BE2C (cell line): ENCODE data around the gene MAP3K6.
A peak's percentile ranks its signal among the peaks of the same experiment; 100 is the strongest.

Experiments used
- DNase-seq: peaks from one replicate; pipeline ENCODE4 v3.0.0-alpha.2; 2020
- H3K27me3 ChIP-seq: fragments of 250-450 bp; sonication (Bioruptor Pico); 2 replicates; pipeline ENCODE4 v1.5.1; 2020; ENCODE audit warnings: mild to moderate bottlenecking
- H3K36me3 ChIP-seq: fragments of 250-450 bp; sonication (Bioruptor Pico); 2 replicates; pipeline ENCODE4 v1.5.1; 2020; ENCODE audit warnings: mild to moderate bottlenecking
- H3K4me1 ChIP-seq: fragments of 250-450 bp; sonication (Bioruptor Pico); 2 replicates; pipeline ENCODE4 v1.5.1; 2020
- H3K4me3 ChIP-seq: 2 replicates; pipeline ENCODE4 v1.5.1; 2011; ENCODE audit warnings: low read depth, low read length
- H3K9me3 ChIP-seq: fragments of 250-450 bp; sonication (Bioruptor Pico); 2 replicates; pipeline ENCODE4 v1.5.1; 2020
- CTCF ChIP-seq: IDR thresholded peaks from 2 replicates; pipeline ENCODE4 v1.5.1; 2012; ENCODE audit warnings: mild to moderate bottlenecking, low read depth, low read length

Gene MAP3K6

GRCh38 chr1:27403065-27403726 is 36.4 kb upstream of the MAP3K6 start:
- Histone ChIP-seq H3K4me1 (no peaks in the 10 kb centered on the region), H3K27me3 (no peaks in the 10 kb centered on the region), H3K4me3 (no peak overlapping the region), H3K9me3 (no peaks in the 10 kb centered on the region), H3K36me3 (no peaks in the 10 kb centered on the region)
- peak; percentile 16; the same call in 1 of the 2 replicates for TF ChIP-seq CTCF
- peak; percentile 26 for DNase-seq

GRCh38 chr1:27402349-27402754 is 35.6 kb upstream of the MAP3K6 start:
- peak; percentile 20 for TF ChIP-seq CTCF
- no peak for DNase-seq
- Histone ChIP-seq H3K4me3 (no peak overlapping the region), H3K27me3 (no peaks in the 10 kb centered on the region), H3K36me3 (no peaks in the 10 kb centered on the region), H3K9me3 (no peaks in the 10 kb centered on the region), H3K4me1 (no peaks in the 10 kb centered on the region)

GRCh38 chr1:27400963-27401341 is 34.2 kb upstream of the MAP3K6 start:
- H3K9me3 ChIP-seq, result no peaks in the 10 kb centered on the region
- no peaks in the 10 kb centered on the region for H3K27me3 ChIP-seq
- no peak for DNase-seq
- TF ChIP-seq CTCF, result no peak
- no peaks in the 10 kb centered on the region for H3K36me3 ChIP-seq
- H3K4me1 ChIP-seq, result no peaks in the 10 kb centered on the region
- no peak overlapping the region for H3K4me3 ChIP-seq

- no peak for DNase-seq
These were observed 33.6 kb upstream of the MAP3K6 start for GRCh38 chr1:27400082-27400962.

GRCh38 chr1:27399251-27400025 is 32.7 kb upstream of the MAP3K6 start:
- Histone ChIP-seq H3K36me3 (no peaks in the 10 kb centered on the region), H3K4me1 (no peaks in the 10 kb centered on the region), H3K27me3 (no peaks in the 10 kb centered on the region), H3K9me3 (no peaks in the 10 kb centered on the region), H3K4me3 (no peak overlapping the region)
- no peak for TF ChIP-seq CTCF
- no peak for DNase-seq

More at GRCh38 chr1:27400082-27400962, 33.6 kb upstream of the MAP3K6 start:
- Histone ChIP-seq H3K9me3 (no peaks in the 10 kb centered on the region), H3K4me3 (no peak overlapping the region), H3K4me1 (no peaks in the 10 kb centered on the region), H3K36me3 (no peaks in the 10 kb centered on the region), H3K27me3 (no peaks in the 10 kb centered on the region)
- TF ChIP-seq CTCF, result no peak
